Kidney (tissue), 14 donors: ENCODE results near the gene UBASH3A. TPM values are rescaled to one million over a fixed set of nuclear protein-coding genes. Genes with fewer than 3 reads are reported as not detected.
A peak's percentile ranks its signal among the peaks of the same experiment; 100 is the strongest.

Experiments
- DNase-seq, 5 donors: peaks; one replicate each; pipeline ENCODE4 v3.0.0-alpha.2; 2013 to 2020
- FAIRE-seq: peaks from 2 replicates; lab custom pipeline; 2012; peaks lifted over from hg19 to GRCh38; lab: Jason Lieb, UNC
- H3K27ac ChIP-seq, 2 donors: one replicate each; pipeline ENCODE4 v1.7.0; 2013; ENCODE audit warnings: low read depth in 2 of 2, low read length in 2 of 2, inconsistent platforms in 1 of 2
- H3K27me3 ChIP-seq: one replicate; pipeline ENCODE4 v1.7.1; 2013; ENCODE audit warnings: low read length, inconsistent platforms; ENCODE audit not compliant: control insufficient read depth, insufficient read depth
- H3K36me3 ChIP-seq, 3 donors: one replicate each; pipeline versions ENCODE4 v1.7.0 to v1.7.1; 2013; ENCODE audit warnings: low read length in 3 of 3, control low read depth in 1 of 3, inconsistent platforms in 1 of 3; ENCODE audit not compliant: insufficient read depth in 3 of 3, control insufficient read depth in 2 of 3
- H3K4me1 ChIP-seq, 3 donors: one replicate each; pipeline versions ENCODE4 v1.7.0 to v1.7.1; 2013; ENCODE audit warnings: low read length in 3 of 3, inconsistent platforms in 1 of 3, low read depth in 1 of 3; ENCODE audit not compliant: control insufficient read depth in 2 of 3, insufficient read depth in 2 of 3
- H3K4me3 ChIP-seq, 3 donors: one replicate each; pipeline versions ENCODE4 v1.7.0 to v1.8.1; 2013; ENCODE audit warnings: low read length in 3 of 3, control low read depth in 1 of 3, inconsistent platforms in 1 of 3
- H3K9ac ChIP-seq, 3 donors: one replicate each; pipeline versions ENCODE4 v1.7.0 to v1.7.1; 2013; ENCODE audit warnings: low read length in 3 of 3, control low read depth in 1 of 3, inconsistent platforms in 1 of 3
- H3K9me3 ChIP-seq, 3 donors: one replicate each; pipeline versions ENCODE4 v1.7.0 to v1.7.1; 2013; ENCODE audit warnings: low read length in 3 of 3, control low read depth in 1 of 3, inconsistent platforms in 1 of 3; ENCODE audit not compliant: control insufficient read depth in 2 of 3, insufficient read depth in 1 of 3
- intact Hi-C: fragments of 100-400 bp; cut with DNase I; formaldehyde crosslinking; loops from one replicate; pipeline ENCODE4 v1.11.1; 2022
- polyA plus RNA-seq: library from polyadenylated mRNA; stranded (reverse); fragments of 350-450 nt; fragmentation: Illumina TruSeq; extraction: RNeasy Lipid Tissue Mini Kit (QIAGEN cat#74804); gene quantifications from one replicate; pipeline ENCODE4 v1.2.3, GENCODE V29; 2014; ENCODE audit warnings: low read depth, low replicate concordance; ENCODE audit not compliant: insufficient read depth
- total RNA-seq: library from RNA; stranded (reverse); fragmentation: NEBNext Ultra II Directional; extraction: Animal tissue kit (Norgen Biotek cat#: 25700); gene quantifications from one replicate; pipeline ENCODE4 v1.2.1, GENCODE V29; 2021
- TF ChIP-seq, protein P1 (sequence below): IDR thresholded peaks from 3 replicates; pipeline ENCODE4 v1.5.1; 2012; ENCODE audit warnings: mild to moderate bottlenecking, moderate library complexity, borderline replicate concordance; ENCODE audit not compliant: insufficient read depth; ENCODE audit errors: extremely low read depth
- donor health status: control.
- donor health status: control.
- donor health status: control.
- donor health status: control.
- donor health status: control.
- donor health status: DM: yes; HTN: yes; CAD: no.
- donor health status: Normal renal cell carcinoma (clear cell type).

UBASH3A gene
- total and polyA plus RNA-seq, 2 donors from 2014 or later, result 2.7 TPM; not detected in 1

DNA sequence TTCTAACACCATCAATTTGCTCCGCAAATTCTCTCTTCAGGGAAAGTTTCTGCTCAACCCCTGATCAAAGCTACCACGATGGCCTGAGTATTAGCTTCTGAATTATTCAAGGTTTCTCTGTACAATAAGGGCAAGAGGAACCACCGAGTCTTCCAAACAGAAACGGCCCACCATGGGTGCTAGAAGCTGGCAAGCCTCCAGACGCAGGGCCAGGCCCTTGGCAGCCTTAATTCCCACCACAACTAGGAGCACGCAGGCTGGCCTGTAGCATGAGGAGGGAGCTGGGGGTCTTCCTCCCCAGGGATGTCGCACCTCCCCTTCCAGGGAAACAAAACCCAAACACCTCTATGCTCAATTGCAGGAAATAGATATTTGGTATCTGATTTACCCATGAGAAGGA, 81.3 kb downstream of the UBASH3A start:
- intact Hi-C loops, result no loop called here
- DNase-seq (peak in 1 of 5 donors; percentile 9), FAIRE-seq (no peak)
- H3K4me1 ChIP-seq, result no peaks in the 10 kb centered on the region
- TF ChIP-seq, protein P1, sequence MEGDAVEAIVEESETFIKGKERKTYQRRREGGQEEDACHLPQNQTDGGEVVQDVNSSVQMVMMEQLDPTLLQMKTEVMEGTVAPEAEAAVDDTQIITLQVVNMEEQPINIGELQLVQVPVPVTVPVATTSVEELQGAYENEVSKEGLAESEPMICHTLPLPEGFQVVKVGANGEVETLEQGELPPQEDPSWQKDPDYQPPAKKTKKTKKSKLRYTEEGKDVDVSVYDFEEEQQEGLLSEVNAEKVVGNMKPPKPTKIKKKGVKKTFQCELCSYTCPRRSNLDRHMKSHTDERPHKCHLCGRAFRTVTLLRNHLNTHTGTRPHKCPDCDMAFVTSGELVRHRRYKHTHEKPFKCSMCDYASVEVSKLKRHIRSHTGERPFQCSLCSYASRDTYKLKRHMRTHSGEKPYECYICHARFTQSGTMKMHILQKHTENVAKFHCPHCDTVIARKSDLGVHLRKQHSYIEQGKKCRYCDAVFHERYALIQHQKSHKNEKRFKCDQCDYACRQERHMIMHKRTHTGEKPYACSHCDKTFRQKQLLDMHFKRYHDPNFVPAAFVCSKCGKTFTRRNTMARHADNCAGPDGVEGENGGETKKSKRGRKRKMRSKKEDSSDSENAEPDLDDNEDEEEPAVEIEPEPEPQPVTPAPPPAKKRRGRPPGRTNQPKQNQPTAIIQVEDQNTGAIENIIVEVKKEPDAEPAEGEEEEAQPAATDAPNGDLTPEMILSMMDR, result no peak
- no peak overlapping the region for H3K9ac ChIP-seq
- no peak overlapping the region for H3K27ac ChIP-seq
- H3K36me3 ChIP-seq, result no peaks in the 10 kb centered on the region
- no peaks in the 10 kb centered on the region for H3K27me3 ChIP-seq
- no peak overlapping the region for H3K4me3 ChIP-seq
- no peaks in the 10 kb centered on the region for H3K9me3 ChIP-seq

DNA sequence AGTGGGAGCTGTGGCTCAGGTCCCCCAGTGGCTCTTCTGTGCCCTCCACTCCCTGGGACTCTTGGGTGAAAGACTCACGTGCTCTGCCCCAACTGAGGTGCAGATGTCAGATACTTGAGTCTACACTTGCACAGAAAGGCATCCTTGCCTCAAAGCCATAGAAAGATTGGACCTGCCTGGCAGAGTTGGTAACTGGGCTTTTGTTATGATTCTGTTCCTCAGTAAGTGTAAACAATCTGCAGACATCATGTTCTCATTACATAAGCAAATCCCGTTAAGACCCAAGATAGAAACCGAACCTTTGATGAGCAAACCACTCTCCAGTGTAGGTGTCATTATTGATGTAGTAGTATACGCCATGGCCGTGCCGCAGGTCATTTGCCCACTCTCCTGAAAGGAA, 82.4 kb downstream of the UBASH3A start:
- FAIRE-seq, result no peak
- H3K27me3 ChIP-seq, result no peaks in the 10 kb centered on the region
- intact Hi-C loops, result no loop called here

DNA sequence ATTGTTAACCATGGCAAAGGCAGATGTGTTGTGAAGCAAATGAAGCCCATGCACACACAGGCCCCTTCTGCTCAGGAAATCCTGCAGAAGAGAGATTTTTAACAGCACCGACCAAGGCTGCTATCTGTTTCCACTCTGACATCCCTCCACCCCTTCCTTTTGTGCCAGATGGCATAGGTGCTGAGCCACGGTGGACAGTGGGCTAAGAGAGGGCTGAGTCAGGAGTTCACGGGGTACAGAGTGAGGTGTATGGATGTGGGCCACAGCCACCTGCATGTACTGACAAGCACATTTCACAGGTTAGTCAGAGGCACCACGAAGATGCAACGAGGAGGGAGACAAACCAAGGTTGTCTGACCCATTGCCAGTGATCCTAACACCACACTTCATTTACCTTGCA, 82.8 kb downstream of the UBASH3A start:
- DNase-seq (no peak), FAIRE-seq (no peak)
- intact Hi-C loops, result no loop called here
- Histone ChIP-seq H3K4me1 (no peaks in the 10 kb centered on the region), H3K36me3 (no peaks in the 10 kb centered on the region), H3K9ac (no peak overlapping the region), H3K27me3 (no peaks in the 10 kb centered on the region), H3K4me3 (no peak overlapping the region), H3K9me3 (no peaks in the 10 kb centered on the region), H3K27ac (no peak overlapping the region)
- TF ChIP-seq, protein P1, result no peak

More for the DNA sequence above, 82.4 kb downstream of the UBASH3A start:
- Histone ChIP-seq H3K4me3 (no peak overlapping the region), H3K36me3 (no peaks in the 10 kb centered on the region), H3K9me3 (no peaks in the 10 kb centered on the region), H3K27ac (no peak overlapping the region), H3K4me1 (no peaks in the 10 kb centered on the region), H3K9ac (no peak overlapping the region)
- TF ChIP-seq, protein P1, result no peak
- DNase-seq, result peak in 1 of 5 donors; percentile 5

DNA sequence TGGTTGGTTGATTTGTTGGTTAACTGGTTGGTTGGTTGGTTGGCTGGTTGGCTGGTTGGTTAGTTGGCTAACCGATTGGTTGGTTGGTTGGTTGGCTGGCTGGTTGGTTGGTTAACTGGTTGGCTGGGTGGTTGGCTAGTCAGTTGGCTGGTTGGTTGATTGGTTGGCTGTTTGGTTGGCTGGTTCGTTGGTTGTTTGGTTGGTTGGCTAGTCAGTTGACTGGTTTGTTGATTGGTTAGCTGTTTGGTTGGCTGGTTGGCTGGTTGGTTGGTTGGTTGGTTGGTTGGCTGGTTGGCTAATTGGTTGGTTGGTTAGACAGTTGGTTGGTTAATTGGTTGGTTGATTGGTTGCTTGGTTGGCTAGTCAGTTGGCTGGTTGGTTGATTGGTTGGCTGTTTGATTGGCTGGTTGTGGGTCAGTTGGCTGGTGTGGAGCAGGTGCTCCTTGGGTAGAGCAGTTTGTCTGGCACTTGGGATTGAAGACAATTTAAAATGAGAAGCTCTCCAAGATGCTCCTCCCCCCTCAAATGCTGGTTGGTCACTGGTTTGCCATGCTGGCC, 85.4 kb downstream of the UBASH3A start:
- Histone ChIP-seq H3K9me3 (no peaks in the 10 kb centered on the region), H3K36me3 (no peaks in the 10 kb centered on the region), H3K9ac (no peak overlapping the region), H3K4me3 (no peak overlapping the region), H3K27me3 (no peaks in the 10 kb centered on the region), H3K27ac (no peak overlapping the region), H3K4me1 (no peaks in the 10 kb centered on the region)
- intact Hi-C loops, result no loop called here
- FAIRE-seq (no peak), DNase-seq (peak in 1 of 5 donors; percentile 18)
- TF ChIP-seq, protein P1, result no peak
